Measurements from ENCODE around the gene PDX1. TPM values are rescaled to one million over a fixed set of nuclear protein-coding genes. Genes with fewer than 3 reads are reported as not detected.

Gene PDX1
- total RNA-seq, 1 donor from 2014 or later, result not detected

- DNase-seq (ENCODE audit: low read depth), result no peak
- H3K36me3 ChIP-seq (ENCODE audit: control insufficient read depth, insufficient read depth, low read length), result no peaks in the 10 kb centered on the region
- H3K4me3 ChIP-seq (ENCODE audit: low read depth, low read length), result no peak overlapping the region
- no peak for TF ChIP-seq CTCF (IDR thresholded peaks at IDR 0.05; ENCODE audit: insufficient read depth, low read length, poor library complexity, severe bottlenecking)
- peaks cover 90% of the 10 kb centered on the region for H3K27me3 ChIP-seq (ENCODE audit: control insufficient read depth, insufficient read depth, low read length)
Measured at GRCh38 chr13:27971236-27971645, 51.4 kb downstream of the PDX1 start.

GRCh38 chr13:27971776-27972477, 52.1 kb downstream of the PDX1 start:
- Histone ChIP-seq H3K27me3 (ENCODE audit: control insufficient read depth, insufficient read depth, low read length) (peaks cover 90% of the 10 kb centered on the region), H3K4me3 (ENCODE audit: low read depth, low read length) (no peak overlapping the region), H3K36me3 (ENCODE audit: control insufficient read depth, insufficient read depth, low read length) (no peaks in the 10 kb centered on the region)
- TF ChIP-seq CTCF (IDR thresholded peaks at IDR 0.05; ENCODE audit: insufficient read depth, low read length, poor library complexity, severe bottlenecking), result no peak
- DNase-seq (ENCODE audit: low read depth), result no peak

GRCh38 chr13:27972478-27972820, 52.6 kb downstream of the PDX1 start:
- Histone ChIP-seq H3K4me3 (ENCODE audit: low read depth, low read length) (no peak overlapping the region), H3K27me3 (ENCODE audit: control insufficient read depth, insufficient read depth, low read length) (peaks cover 90% of the 10 kb centered on the region), H3K36me3 (ENCODE audit: control insufficient read depth, insufficient read depth, low read length) (no peaks in the 10 kb centered on the region)
- no peak for TF ChIP-seq CTCF (IDR thresholded peaks at IDR 0.05; ENCODE audit: insufficient read depth, low read length, poor library complexity, severe bottlenecking)
- DNase-seq (ENCODE audit: low read depth), result no peak

- TF ChIP-seq CTCF (IDR thresholded peaks at IDR 0.05; ENCODE audit: insufficient read depth, low read length, poor library complexity, severe bottlenecking), result no peak
- H3K36me3 ChIP-seq (ENCODE audit: control insufficient read depth, insufficient read depth, low read length), result no peaks in the 10 kb centered on the region
- DNase-seq (ENCODE audit: low read depth), result no peak
- H3K4me3 ChIP-seq (ENCODE audit: low read depth, low read length), result no peak overlapping the region
- peaks cover 90% of the 10 kb centered on the region for H3K27me3 ChIP-seq (ENCODE audit: control insufficient read depth, insufficient read depth, low read length)
Measured at GRCh38 chr13:27973291-27973690, 53.5 kb downstream of the PDX1 start.

GRCh38 chr13:27973961-27974662, 54.3 kb downstream of the PDX1 start:
- H3K4me3 ChIP-seq (ENCODE audit: low read depth, low read length), result no peak overlapping the region
- H3K36me3 ChIP-seq (ENCODE audit: control insufficient read depth, insufficient read depth, low read length), result no peaks in the 10 kb centered on the region
- no peak for TF ChIP-seq CTCF (IDR thresholded peaks at IDR 0.05; ENCODE audit: insufficient read depth, low read length, poor library complexity, severe bottlenecking)
- peaks cover 89% of the 10 kb centered on the region for H3K27me3 ChIP-seq (ENCODE audit: control insufficient read depth, insufficient read depth, low read length)
- no peak for DNase-seq (ENCODE audit: low read depth)

Other genes starting within 250 kb of the PDX1 start
- gene GSX1, start 127.5 kb upstream of the PDX1 start, total RNA-seq, result not detected in 2 replicates
- not detected in 2 replicates for gene CDX2, start 49.3 kb downstream of the PDX1 start, total RNA-seq
- gene URAD, start 68.7 kb downstream of the PDX1 start, total RNA-seq, result not detected in 2 replicates
- 0.21 and 0.88 TPM in 2 replicates for gene FLT3, start 180.6 kb downstream of the PDX1 start, total RNA-seq
- gene PAN3, start 218.5 kb downstream of the PDX1 start, total RNA-seq, result 21.4 and 26.2 TPM in 2 replicates

Measured in kidney epithelial cell (primary cell).